GM12872 (cell line): ENCODE measurements around the gene FCAR.

Experiments
- CTCF ChIP-seq: IDR thresholded peaks from 3 replicates; pipeline ENCODE4 v1.5.1; 2011; ENCODE audit warnings: low read depth, mild to moderate bottlenecking, low read length, moderate library complexity; ENCODE audit not compliant: insufficient read depth

Gene FCAR

DNA sequence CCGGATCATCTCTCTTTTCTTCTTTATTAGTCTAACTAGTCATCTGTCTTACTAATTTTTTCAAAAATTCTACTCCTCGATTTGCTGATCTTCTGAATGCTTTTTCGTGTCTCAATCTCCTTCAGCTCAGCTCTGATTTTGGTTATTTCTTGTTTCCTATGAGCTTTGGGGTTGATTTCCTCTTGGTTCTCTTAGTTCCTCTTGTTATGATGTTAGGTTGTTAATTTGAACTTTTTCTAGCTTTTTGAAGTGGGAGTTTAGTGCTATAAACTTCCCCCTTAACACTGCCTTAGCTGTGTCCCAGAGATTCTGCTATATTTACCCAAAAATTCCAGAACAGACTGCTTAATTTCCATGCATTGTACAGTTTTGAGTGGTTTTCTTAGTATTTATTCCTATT lies 3.4 kb downstream of the FCAR start:
- no peak for TF ChIP-seq CTCF

DNA sequence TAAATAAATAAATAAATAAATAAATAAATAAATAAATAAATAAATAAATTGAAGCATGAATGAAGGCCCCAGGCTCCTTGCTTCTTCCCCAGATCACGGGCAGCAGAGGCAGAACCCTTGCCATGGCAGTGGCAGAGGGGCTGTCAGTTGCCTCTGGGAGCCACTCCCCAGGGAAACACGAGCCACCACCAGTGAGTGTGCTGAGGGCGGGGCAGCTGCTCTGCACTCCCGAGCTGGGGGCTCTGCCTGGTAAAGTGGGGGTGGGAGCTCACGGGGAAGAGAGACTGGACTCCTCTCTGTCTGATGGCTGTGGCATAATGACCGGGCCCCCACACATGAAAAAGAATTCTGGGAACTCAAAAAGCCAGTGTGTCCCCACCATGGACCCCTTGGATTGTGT lies 7.8 kb downstream of the FCAR start:
- no peak for TF ChIP-seq CTCF

GRCh38 chr19:54882758-54883157 lies 8.7 kb downstream of the FCAR start:
- TF ChIP-seq CTCF: peak; percentile 52

- no peak for TF ChIP-seq CTCF
Observed at GRCh38 chr19:54883228-54883627, 9.2 kb downstream of the FCAR start.

DNA sequence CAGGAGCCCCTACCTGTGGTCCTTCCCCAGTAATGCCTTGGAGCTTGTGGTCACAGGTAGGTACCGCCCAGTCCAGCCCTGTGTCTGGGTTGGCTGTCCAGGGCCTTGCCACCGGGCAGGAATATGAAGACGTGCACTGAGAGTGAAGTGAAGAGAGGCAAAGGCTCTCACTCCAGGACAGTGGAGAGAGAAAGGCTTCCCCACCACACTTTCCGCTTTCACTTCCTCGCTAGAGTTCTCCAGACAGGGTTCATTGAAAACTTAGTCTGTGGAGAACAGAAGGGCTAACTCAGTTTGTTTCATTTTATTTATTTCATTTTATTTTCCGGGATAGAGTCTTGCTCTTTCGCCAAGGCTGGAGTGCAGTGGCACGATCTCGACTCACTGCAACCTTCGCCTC lies 14.2 kb downstream of the FCAR start:
- TF ChIP-seq CTCF: no peak

DNA sequence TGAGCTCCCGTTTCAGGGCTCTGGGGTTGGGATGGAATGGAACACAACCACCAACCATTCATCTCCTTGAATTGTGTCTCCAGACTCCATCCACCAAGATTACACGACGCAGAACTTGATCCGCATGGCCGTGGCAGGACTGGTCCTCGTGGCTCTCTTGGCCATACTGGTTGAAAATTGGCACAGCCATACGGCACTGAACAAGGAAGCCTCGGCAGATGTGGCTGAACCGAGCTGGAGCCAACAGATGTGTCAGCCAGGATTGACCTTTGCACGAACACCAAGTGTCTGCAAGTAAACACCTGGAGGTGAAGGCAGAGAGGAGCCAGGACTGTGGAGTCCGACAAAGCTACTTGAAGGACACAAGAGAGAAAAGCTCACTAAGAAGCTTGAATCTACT lies 15.5 kb downstream of the FCAR start:
- no peak for TF ChIP-seq CTCF

GRCh38 chr19:54893406-54893805 lies 19.4 kb downstream of the FCAR start:
- no peak for TF ChIP-seq CTCF

DNA sequence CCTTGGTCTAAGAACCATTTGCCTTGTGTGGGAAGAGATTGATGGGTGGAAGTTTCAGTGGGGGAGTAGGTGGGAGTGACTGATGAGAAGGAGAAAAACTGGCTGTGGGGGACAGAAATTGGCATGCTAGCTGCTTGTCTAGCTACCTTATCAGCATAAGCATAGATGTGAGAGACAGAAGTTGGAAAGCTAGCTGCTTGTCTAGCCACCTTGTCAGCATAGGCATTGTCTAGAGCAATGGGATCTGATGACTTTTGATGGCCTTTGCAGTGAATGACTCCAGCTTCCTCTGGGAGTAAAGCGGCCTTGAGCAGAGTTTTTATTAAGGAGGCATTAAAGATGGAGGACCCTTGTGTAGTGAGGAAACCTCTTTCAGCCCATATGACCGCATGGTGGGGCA lies 22.0 kb downstream of the FCAR start:
- TF ChIP-seq CTCF: no peak
